Mesenchymal stem cell (in vitro differentiated cells and primary cell): ENCODE results near the gene NFS1.
A peak's percentile ranks its signal among the peaks of the same experiment; 100 is the strongest.

ENCODE experiments used
- DNase-seq: peaks from one replicate; pipeline ENCODE4 v3.0.0-alpha.2; 2013
- H2AFZ ChIP-seq: one replicate; pipeline ENCODE4 v1.6.1; 2013; ENCODE audit warnings: low read depth, mild to moderate bottlenecking, control low read depth, inconsistent platforms, low read length, moderate library complexity
- H2AK5ac ChIP-seq: 2 replicates; pipeline ENCODE4 v1.6.1; 2013; ENCODE audit warnings: low read length, moderate library complexity, mild to moderate bottlenecking, inconsistent platforms; ENCODE audit not compliant: severe bottlenecking
- H2BK120ac ChIP-seq: one replicate; pipeline ENCODE4 v1.6.1; 2013; ENCODE audit warnings: low read depth, mild to moderate bottlenecking, inconsistent platforms, low read length, moderate library complexity
- H2BK12ac ChIP-seq, 2 experiments: one replicate each; pipeline ENCODE4 v1.6.1; 2013; ENCODE audit warnings: inconsistent platforms in 2 of 2, low read length in 2 of 2, mild to moderate bottlenecking in 2 of 2, moderate library complexity in 2 of 2, control low read depth in 1 of 2
- H2BK15ac ChIP-seq: one replicate; pipeline ENCODE4 v1.6.1; 2013; ENCODE audit warnings: mild to moderate bottlenecking, low read depth, inconsistent platforms; ENCODE audit not compliant: poor library complexity, severe bottlenecking
- H2BK5ac ChIP-seq: 2 replicates; pipeline ENCODE4 v1.6.1; 2013; ENCODE audit warnings: low read depth, mild to moderate bottlenecking, low read length, control low read depth, inconsistent platforms; ENCODE audit not compliant: poor library complexity, severe bottlenecking
- H3K14ac ChIP-seq, 2 experiments: one replicate each; pipeline ENCODE4 v1.6.1; 2013; ENCODE audit warnings: inconsistent platforms in 2 of 2, low read length in 2 of 2, control low read depth in 1 of 2, mild to moderate bottlenecking in 1 of 2, moderate library complexity in 1 of 2
- H3K18ac ChIP-seq, 2 experiments: one replicate each; pipeline ENCODE4 v1.6.1; 2013; ENCODE audit warnings: inconsistent platforms in 2 of 2, low read length in 2 of 2, control low read depth in 1 of 2, low read depth in 1 of 2, mild to moderate bottlenecking in 1 of 2
- H3K23ac ChIP-seq, 2 experiments: one replicate each; pipeline ENCODE4 v1.6.1; 2013; ENCODE audit warnings: inconsistent platforms in 2 of 2, low read length in 2 of 2, mild to moderate bottlenecking in 2 of 2, moderate library complexity in 2 of 2, control low read depth in 1 of 2
- H3K27ac ChIP-seq: 2 replicates; pipeline ENCODE4 v1.5.1; 2013; ENCODE audit warnings: mild to moderate bottlenecking, moderate library complexity, low read length, control low read depth, inconsistent platforms; ENCODE audit not compliant: poor library complexity, severe bottlenecking
- H3K27me3 ChIP-seq, 2 experiments: 2 replicates each; pipeline versions ENCODE4 v1.6.1 to v1.7.0; 2013; ENCODE audit warnings: low read length in 2 of 2, mild to moderate bottlenecking in 2 of 2, moderate library complexity in 2 of 2, control low read depth in 1 of 2, inconsistent platforms in 1 of 2; ENCODE audit not compliant: control insufficient read depth in 1 of 2, insufficient read depth in 1 of 2
- H3K36me3 ChIP-seq, 2 experiments: 2 replicates each; pipeline versions ENCODE4 v1.6.1 to v1.7.0; 2013; ENCODE audit warnings: low read length in 2 of 2, control low read depth in 1 of 2, inconsistent platforms in 1 of 2, low read depth in 1 of 2, mild to moderate bottlenecking in 1 of 2; ENCODE audit not compliant: insufficient read depth in 2 of 2, control insufficient read depth in 1 of 2
- H3K4ac ChIP-seq, 2 experiments: one replicate each; pipeline ENCODE4 v1.6.1; 2013; ENCODE audit warnings: inconsistent platforms in 2 of 2, low read length in 2 of 2, mild to moderate bottlenecking in 2 of 2, moderate library complexity in 2 of 2, control low read depth in 1 of 2, low read depth in 1 of 2
- H3K4me1 ChIP-seq: 2 replicates; pipeline ENCODE4 v1.6.1; 2013; ENCODE audit warnings: low read depth, low read length, control low read depth; ENCODE audit not compliant: control insufficient read depth, insufficient read depth
- H3K4me2 ChIP-seq: 2 replicates; pipeline ENCODE4 v1.6.1; 2013; ENCODE audit warnings: low read length, mild to moderate bottlenecking, inconsistent platforms; ENCODE audit not compliant: poor library complexity, severe bottlenecking
- H3K4me3 ChIP-seq, 2 experiments: 2 replicates each; pipeline versions ENCODE4 v1.5.1 to v1.7.0; 2013; ENCODE audit warnings: low read length in 2 of 2, mild to moderate bottlenecking in 2 of 2, control low read depth in 1 of 2, low read depth in 1 of 2; ENCODE audit not compliant: insufficient read depth in 1 of 2
- H3K79me1 ChIP-seq: replicated peaks from 2 replicates; pipeline ENCODE4 v1.6.1; 2013; ENCODE audit warnings: mild to moderate bottlenecking, control low read depth, low read length, inconsistent platforms; ENCODE audit not compliant: poor library complexity, severe bottlenecking
- H3K9ac ChIP-seq: 2 replicates; pipeline ENCODE4 v1.7.0; 2013; ENCODE audit warnings: mild to moderate bottlenecking, low read length, moderate library complexity
- H3K9me3 ChIP-seq: 2 replicates; pipeline ENCODE4 v1.7.0; 2013; ENCODE audit warnings: mild to moderate bottlenecking, low read length; ENCODE audit not compliant: control insufficient read depth
- H4K8ac ChIP-seq: one replicate; pipeline ENCODE4 v1.6.1; 2013; ENCODE audit warnings: inconsistent platforms, mild to moderate bottlenecking, low read length, moderate library complexity
- H4K91ac ChIP-seq: one replicate; pipeline ENCODE4 v1.6.1; 2013; ENCODE audit warnings: mild to moderate bottlenecking, low read length, inconsistent platforms
- WGBS: methylation state at CpG from one replicate; pipeline ENCODE4 v1.1.7; 2013; ENCODE audit warnings: mixed read lengths; 5-methylcytosine and 5-hydroxymethylcytosine counted together

NFS1 gene

GRCh38 chr20:35635652-35636051, 63.5 kb downstream of the NFS1 start:
- Histone ChIP-seq H2AFZ (no peak overlapping the region), H3K4ac (no peak overlapping the region), H3K14ac (no peak overlapping the region), H3K4me2 (no peak overlapping the region), H3K79me1 (peaks cover 34% of the 10 kb centered on the region), H3K18ac (no peak overlapping the region), H4K91ac (no peak overlapping the region), H2BK12ac (no peak overlapping the region), H4K8ac (no peak overlapping the region), H3K4me1 (peaks cover 10% of the 10 kb centered on the region), H3K27ac (no peak overlapping the region), H3K27me3 (no peaks in the 10 kb centered on the region), H3K23ac (no peak overlapping the region), H3K4me3 (no peak overlapping the region), H2BK15ac (no peak overlapping the region), H2BK120ac (no peak overlapping the region), H2BK5ac (no peak overlapping the region), H3K9me3 (no peaks in the 10 kb centered on the region), H3K36me3 (peaks cover 23 to 28% of the 10 kb centered on the region in 2 experiments), H3K9ac (no peak overlapping the region), H2AK5ac (no peak overlapping the region)
- 97% methylated on average over 4 of the region's 4 CpGs for WGBS
- no peak for DNase-seq

DNA sequence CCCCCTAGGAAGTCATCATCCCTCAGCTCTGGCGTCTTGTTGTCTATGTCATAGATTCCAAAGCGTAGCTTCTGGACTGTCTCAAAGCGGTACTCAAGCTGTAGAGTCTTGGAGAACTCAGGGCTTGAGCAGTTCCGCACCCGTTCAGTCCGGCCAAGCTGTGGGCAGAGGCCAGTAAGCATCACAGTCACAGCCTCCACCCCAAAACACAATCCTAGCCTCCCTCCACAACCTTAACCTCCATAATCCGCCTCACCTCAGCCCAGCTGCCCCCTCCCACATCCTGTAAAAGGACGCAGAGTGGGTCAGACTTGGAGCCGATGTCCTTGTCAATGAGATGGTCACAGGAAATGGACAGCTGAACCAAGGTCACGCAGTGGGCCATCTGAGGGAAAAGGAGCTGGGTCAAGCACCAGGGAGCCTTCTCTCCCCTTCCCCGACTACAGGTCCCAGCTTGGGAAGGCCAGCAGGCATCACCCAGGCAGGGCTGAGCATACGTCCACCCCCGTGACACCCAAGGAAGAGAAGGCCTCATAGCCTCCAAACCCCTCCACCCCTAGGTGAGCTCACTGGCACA, 66.5 kb downstream of the NFS1 start:
- H3K27me3 ChIP-seq, result no peaks in the 10 kb centered on the region
- no peak overlapping the region for H2AFZ ChIP-seq
- no peak overlapping the region for H4K8ac ChIP-seq
- H3K79me1 ChIP-seq, result peaks cover 36% of the 10 kb centered on the region
- H3K4me1 ChIP-seq, result peaks cover 10% of the 10 kb centered on the region
- H3K4me2 ChIP-seq, result no peak overlapping the region
- H4K91ac ChIP-seq, result no peak overlapping the region
- no peak overlapping the region for H2BK5ac ChIP-seq
- no peak overlapping the region for H3K18ac ChIP-seq
- no peak for DNase-seq
- no peak overlapping the region for H3K4me3 ChIP-seq
- H2BK15ac ChIP-seq, result no peak overlapping the region
- H2BK12ac ChIP-seq, result no peak overlapping the region
- no peak overlapping the region for H3K14ac ChIP-seq
- 97% methylated on average over 13 of the region's 13 CpGs for WGBS
- H2AK5ac ChIP-seq, result no peak overlapping the region
- H3K23ac ChIP-seq, result peak overlapping the region in 1 of 2 experiments; percentile 23
- no peak overlapping the region for H3K4ac ChIP-seq
- no peak overlapping the region for H2BK120ac ChIP-seq
- H3K27ac ChIP-seq, result no peak overlapping the region
- no peak overlapping the region for H3K9ac ChIP-seq
- no peaks in the 10 kb centered on the region for H3K9me3 ChIP-seq
- peaks cover 34 to 55% of the 10 kb centered on the region in 2 experiments for H3K36me3 ChIP-seq

DNA sequence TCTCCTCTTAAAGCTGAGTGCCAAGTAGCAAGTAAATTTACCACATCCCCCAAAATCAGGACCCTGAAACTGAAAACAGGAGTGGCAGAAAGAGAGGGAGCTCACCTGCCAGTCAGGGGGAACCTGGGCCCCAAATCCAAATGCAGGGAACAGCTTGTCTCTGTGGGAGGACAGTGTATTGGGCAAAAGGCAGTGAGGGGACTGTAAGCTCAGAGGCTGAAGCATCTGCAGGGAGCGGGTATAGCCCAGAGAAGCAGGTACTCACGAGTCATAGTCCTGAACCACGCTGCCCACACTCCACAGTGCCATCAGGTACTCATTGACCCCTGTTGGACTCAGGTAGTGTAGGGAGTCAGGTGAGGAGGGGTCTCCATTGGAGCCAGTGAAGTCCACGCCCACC, 68.5 kb downstream of the NFS1 start:
- H3K36me3 ChIP-seq, result peaks cover 48 to 74% of the 10 kb centered on the region in 2 experiments
- 100% methylated on average over 3 of the region's 4 CpGs for WGBS
- H3K4me2 ChIP-seq, result no peak overlapping the region
- no peak overlapping the region for H2BK5ac ChIP-seq
- no peak overlapping the region for H4K91ac ChIP-seq
- H2AK5ac ChIP-seq, result no peak overlapping the region
- H3K4me3 ChIP-seq, result no peak overlapping the region
- H3K4me1 ChIP-seq, result peaks cover 7% of the 10 kb centered on the region
- H3K27ac ChIP-seq, result no peak overlapping the region
- no peak overlapping the region for H3K23ac ChIP-seq
- H3K27me3 ChIP-seq, result no peaks in the 10 kb centered on the region
- no peak overlapping the region for H2BK15ac ChIP-seq
- H2BK12ac ChIP-seq, result no peak overlapping the region
- H4K8ac ChIP-seq, result no peak overlapping the region
- H3K14ac ChIP-seq, result no peak overlapping the region
- no peaks in the 10 kb centered on the region for H3K9me3 ChIP-seq
- H3K4ac ChIP-seq, result no peak overlapping the region
- H2BK120ac ChIP-seq, result no peak overlapping the region
- no peak overlapping the region for H2AFZ ChIP-seq
- no peak overlapping the region for H3K18ac ChIP-seq
- no peak overlapping the region for H3K9ac ChIP-seq
- no peak for DNase-seq
- H3K79me1 ChIP-seq, result peaks cover 36% of the 10 kb centered on the region

- H4K8ac ChIP-seq, result no peak overlapping the region
- peaks cover 33% of the 10 kb centered on the region for H3K79me1 ChIP-seq
- no peak overlapping the region for H2BK15ac ChIP-seq
- no peaks in the 10 kb centered on the region for H3K27me3 ChIP-seq
- no peak overlapping the region for H3K27ac ChIP-seq
- H2BK120ac ChIP-seq, result no peak overlapping the region
- no peak overlapping the region for H3K14ac ChIP-seq
- no peak overlapping the region for H2BK5ac ChIP-seq
- no peak overlapping the region for H3K4me2 ChIP-seq
- H3K23ac ChIP-seq, result no peak overlapping the region
- no peak overlapping the region for H2AFZ ChIP-seq
- no peaks in the 10 kb centered on the region for H3K9me3 ChIP-seq
- peak; percentile 30 for DNase-seq
- H2AK5ac ChIP-seq, result no peak overlapping the region
- H2BK12ac ChIP-seq, result no peak overlapping the region
- peaks cover 2% of the 10 kb centered on the region for H3K4me1 ChIP-seq
- no peak overlapping the region for H3K9ac ChIP-seq
- H3K4ac ChIP-seq, result no peak overlapping the region
- H4K91ac ChIP-seq, result no peak overlapping the region
- no peak overlapping the region for H3K4me3 ChIP-seq
- over 99% methylated on average over 12 of the region's 12 CpGs for WGBS
- no peak overlapping the region for H3K18ac ChIP-seq
- H3K36me3 ChIP-seq, result peaks cover 51 to 83% of the 10 kb centered on the region in 2 experiments
These were observed 69.6 kb downstream of the NFS1 start for GRCh38 chr20:35629427-35630145.
